ENCODE data around the gene GPR146.
"Not testable (repeated sequence)": the region's sequence is repeated elsewhere in the genome, so short reads cannot be mapped to it uniquely, and the experiment has no call there.

Gene GPR146

DNA sequence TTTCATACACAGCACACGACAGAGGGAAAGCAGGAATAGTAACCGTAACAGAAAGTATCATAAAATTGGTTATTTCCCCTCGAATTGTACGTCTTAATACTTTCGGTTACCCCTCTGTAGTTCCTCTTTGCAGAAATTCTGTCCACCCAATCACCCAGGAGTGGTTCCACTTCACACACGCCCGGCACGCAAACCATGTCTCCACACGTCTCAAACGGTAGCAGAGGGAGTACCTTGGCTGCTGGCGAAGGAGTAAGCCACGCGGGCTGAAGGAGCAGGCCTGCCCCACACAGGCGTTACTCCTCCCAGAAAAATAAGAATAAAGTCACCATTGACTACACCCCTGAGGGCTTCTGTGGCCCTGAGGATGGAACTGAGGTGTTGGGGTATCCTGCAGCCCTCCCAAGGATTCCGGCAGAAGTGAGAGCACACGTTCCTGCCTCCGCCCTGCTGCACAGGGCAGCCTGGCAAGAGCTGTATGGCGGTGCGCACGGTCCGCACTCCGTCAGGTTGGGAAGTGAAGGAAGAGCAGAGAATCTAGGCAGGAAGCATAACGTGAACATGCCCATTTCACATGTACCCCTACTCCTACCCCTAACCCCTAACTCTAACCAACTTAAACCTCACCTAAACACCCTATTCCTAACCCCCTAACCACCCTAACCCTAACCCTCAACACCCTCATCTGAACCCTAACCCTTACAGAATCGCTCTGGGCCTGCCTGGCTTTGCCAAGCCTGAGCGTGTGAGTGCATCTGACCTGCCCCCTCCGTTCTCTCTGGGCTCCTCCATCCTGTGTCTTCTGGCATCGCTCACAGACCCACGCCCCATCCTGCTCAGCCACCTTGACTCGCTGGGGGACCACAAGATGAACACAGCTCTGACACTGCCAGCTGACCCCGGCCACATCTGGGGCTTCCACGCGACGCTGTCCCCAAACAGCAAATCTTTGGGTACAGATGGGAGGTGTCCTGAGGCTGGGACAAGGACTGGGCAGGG, 18.2 kb downstream of the GPR146 start:
- no peak for DNase-seq (ENCODE audit: low spot score in 2 of 2)
- Mint-ChIP-seq H3K4me1 (peaks cover 8% of the 10 kb centered on the region), H3K36me3 (ENCODE audit: insufficient read depth) (peaks cover 4% of the 10 kb centered on the region), H3K4me3 (no peak overlapping the region), H3K27ac (ENCODE audit: low read depth) (no peak overlapping the region), H3K9me3 (no peaks in the 10 kb centered on the region), H3K27me3 (no peaks in the 10 kb centered on the region)
- ATAC-seq (replicated peaks; ENCODE audit: extremely low read depth, poor library complexity, severe bottlenecking): no peak

DNA sequence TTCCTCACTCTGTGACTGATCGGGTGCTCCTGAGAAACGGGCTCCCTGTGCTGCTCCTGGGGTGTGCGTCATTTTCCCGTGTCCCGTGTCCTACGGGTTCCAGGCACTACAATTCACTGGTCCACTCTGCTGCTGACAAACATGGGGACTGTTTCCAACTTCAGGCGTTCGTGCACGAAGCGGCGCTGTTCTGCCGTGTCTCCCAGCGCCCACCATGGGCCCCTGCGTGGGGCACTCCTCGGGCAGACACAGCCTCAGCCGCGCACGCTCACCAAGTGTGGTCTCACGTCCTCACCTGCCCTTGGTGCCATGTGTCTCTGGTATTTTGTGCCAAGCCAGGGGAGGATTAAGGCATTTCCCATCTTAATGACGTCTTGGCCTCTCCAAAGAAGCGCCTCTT, 19.0 kb downstream of the GPR146 start:
- H3K4me1 Mint-ChIP-seq: peaks cover 8% of the 10 kb centered on the region
- peaks cover 4% of the 10 kb centered on the region for H3K36me3 Mint-ChIP-seq (ENCODE audit: insufficient read depth)
- ATAC-seq (replicated peaks; ENCODE audit: extremely low read depth, poor library complexity, severe bottlenecking) (no peak), DNase-seq (ENCODE audit: low spot score in 2 of 2) (no peak)
- no peak overlapping the region for H3K4me3 Mint-ChIP-seq
- no peaks in the 10 kb centered on the region for H3K9me3 Mint-ChIP-seq
- H3K27me3 Mint-ChIP-seq: no peaks in the 10 kb centered on the region
- no peak overlapping the region for H3K27ac Mint-ChIP-seq (ENCODE audit: low read depth)

DNA sequence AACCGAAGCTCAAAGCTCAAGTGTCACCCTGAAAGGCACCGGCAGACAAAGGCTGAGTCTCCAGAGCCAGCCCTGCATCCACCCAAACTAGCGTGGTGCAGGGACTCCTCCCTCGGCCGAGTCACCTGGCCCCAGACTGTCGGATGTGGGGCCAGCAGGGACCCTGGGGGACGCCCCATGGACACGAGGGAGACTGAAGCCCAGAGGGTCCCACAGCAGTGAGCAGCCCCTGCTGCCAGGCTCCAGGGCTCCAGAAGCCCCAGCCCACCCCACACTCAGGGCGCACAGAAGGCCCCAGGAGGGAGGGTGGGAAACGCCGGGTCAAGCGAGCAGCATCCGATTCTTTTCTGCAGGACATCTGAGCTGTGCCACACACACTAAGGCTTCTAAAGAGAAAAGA, 20.2 kb downstream of the GPR146 start:
- peaks cover 8% of the 10 kb centered on the region for H3K4me1 Mint-ChIP-seq
- H3K4me3 Mint-ChIP-seq: no peak overlapping the region
- no peaks in the 10 kb centered on the region for H3K27me3 Mint-ChIP-seq

DNA sequence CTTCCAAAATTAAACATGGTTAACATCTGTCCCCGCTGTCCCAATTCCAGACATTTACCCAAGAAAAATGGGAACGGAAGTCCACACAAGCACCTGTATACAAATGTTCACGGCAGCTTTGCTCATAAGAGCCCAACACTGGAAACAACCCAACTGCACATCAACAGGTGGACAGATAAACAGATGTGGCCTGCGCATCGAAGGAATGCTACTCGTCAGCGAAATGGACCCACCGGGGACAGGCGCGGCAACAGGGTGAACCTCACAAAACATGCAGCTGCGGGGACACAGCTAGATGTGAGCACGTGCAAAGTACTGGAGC, 20.9 kb downstream of the GPR146 start:
- Mint-ChIP-seq H3K9me3 (no peaks in the 10 kb centered on the region), H3K4me1 (peaks cover 8% of the 10 kb centered on the region), H3K4me3 (no peak overlapping the region), H3K27ac (ENCODE audit: low read depth) (no peak overlapping the region), H3K36me3 (ENCODE audit: insufficient read depth) (peaks cover 4% of the 10 kb centered on the region), H3K27me3 (no peaks in the 10 kb centered on the region)
- ATAC-seq (replicated peaks; ENCODE audit: extremely low read depth, poor library complexity, severe bottlenecking): no peak
- DNase-seq (ENCODE audit: low spot score in 2 of 2): no peak

More for the DNA sequence above, 20.2 kb downstream of the GPR146 start:
- peaks cover 4% of the 10 kb centered on the region for H3K36me3 Mint-ChIP-seq (ENCODE audit: insufficient read depth)
- DNase-seq (ENCODE audit: low spot score in 2 of 2) (no peak), ATAC-seq (replicated peaks; ENCODE audit: extremely low read depth, poor library complexity, severe bottlenecking) (no peak)
- H3K9me3 Mint-ChIP-seq: no peaks in the 10 kb centered on the region
- no peak overlapping the region for H3K27ac Mint-ChIP-seq (ENCODE audit: low read depth)

DNA sequence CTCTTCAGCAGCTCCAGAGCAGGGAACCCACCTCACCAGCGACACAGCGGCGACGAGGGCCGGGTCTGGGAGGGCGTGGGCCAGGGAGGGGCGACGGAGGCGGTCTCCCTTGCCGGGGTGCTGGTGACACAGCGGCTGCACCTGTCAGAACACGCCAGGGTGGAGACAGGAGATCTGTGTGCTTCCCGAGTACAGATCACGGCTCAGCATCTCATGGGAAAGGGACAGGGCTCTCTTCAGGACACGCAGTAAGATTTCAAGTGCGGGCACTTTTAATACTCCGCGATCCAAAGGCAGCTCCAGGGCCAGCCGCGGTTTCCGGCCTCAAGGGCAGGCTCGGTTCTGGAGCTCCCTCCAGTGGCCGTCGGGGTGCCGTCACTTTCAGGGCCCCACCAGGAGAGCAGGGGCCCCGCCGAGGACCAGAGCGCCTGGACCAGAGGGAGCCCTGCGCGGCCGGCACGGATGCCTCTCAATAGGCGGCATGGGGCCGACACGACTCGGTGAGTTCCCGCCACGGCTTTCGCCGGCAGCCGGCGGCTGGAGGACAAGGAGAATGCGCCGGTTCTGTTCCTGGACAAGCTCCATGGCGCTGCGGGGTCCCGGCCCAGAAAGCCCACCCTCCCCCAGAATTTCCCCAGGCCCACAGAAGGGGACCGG, 21.4 kb downstream of the GPR146 start:
- H3K27ac Mint-ChIP-seq (ENCODE audit: low read depth): no peak overlapping the region
- H3K4me3 Mint-ChIP-seq: peak overlapping the region; percentile 40
- ATAC-seq (replicated peaks; ENCODE audit: extremely low read depth, poor library complexity, severe bottlenecking) (peak; percentile 90), DNase-seq (ENCODE audit: low spot score in 2 of 2) (peak; percentile 72 to 80)
- H3K4me1 Mint-ChIP-seq: peaks cover 8% of the 10 kb centered on the region
- H3K27me3 Mint-ChIP-seq: no peaks in the 10 kb centered on the region
- H3K9me3 Mint-ChIP-seq: no peaks in the 10 kb centered on the region
- H3K36me3 Mint-ChIP-seq (ENCODE audit: insufficient read depth): peaks cover 4% of the 10 kb centered on the region

DNA sequence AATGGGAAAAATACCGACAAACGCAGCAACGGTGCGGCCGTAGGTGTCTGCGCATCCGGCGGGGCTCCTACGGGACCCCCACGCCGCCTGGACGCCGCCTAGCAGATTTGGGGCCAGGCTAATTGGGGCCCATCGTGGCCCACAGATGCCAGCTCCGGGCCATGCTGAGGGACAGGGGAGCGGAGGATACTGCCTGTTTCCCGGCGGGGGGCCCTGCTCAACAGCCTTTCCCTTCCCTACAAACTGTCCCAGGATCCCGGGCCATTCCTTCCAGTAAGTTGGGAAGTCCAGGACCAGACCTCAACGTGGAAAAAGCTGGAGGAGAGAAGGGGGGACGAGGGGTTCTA, 21.9 kb downstream of the GPR146 start:
- no peak for DNase-seq (ENCODE audit: low spot score in 2 of 2)
- Mint-ChIP-seq H3K4me3 (no peak overlapping the region), H3K27ac (ENCODE audit: low read depth) (no peak overlapping the region), H3K27me3 (no peaks in the 10 kb centered on the region), H3K36me3 (ENCODE audit: insufficient read depth) (peaks cover 4% of the 10 kb centered on the region), H3K9me3 (no peaks in the 10 kb centered on the region), H3K4me1 (peaks cover 8% of the 10 kb centered on the region)
- no peak for ATAC-seq (replicated peaks; ENCODE audit: extremely low read depth, poor library complexity, severe bottlenecking)

DNA sequence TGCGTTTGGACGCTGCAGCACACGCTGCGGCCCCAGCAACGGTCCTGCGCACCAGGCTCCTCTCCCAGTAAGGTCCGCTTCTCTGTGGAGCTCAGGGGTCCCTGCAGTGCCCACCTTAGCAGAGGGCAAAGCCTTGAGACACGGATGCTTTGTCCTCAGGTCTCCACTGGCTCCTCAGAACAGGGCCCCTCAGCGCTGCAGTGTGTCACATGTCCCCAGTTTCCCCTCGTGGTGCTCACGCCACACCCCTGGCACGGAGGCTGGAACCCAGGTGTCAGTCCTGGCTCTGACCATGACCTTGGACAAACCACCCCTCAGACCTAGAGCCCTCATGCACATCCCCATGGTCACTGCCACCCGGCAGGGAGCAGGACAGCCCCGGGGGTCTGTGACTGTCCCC, 23.7 kb downstream of the GPR146 start:
- Mint-ChIP-seq H3K27me3 (no peaks in the 10 kb centered on the region), H3K36me3 (ENCODE audit: insufficient read depth) (peaks cover 4% of the 10 kb centered on the region), H3K4me1 (peaks cover 8% of the 10 kb centered on the region), H3K27ac (ENCODE audit: low read depth) (no peak overlapping the region), H3K9me3 (no peaks in the 10 kb centered on the region), H3K4me3 (no peak overlapping the region)
- ATAC-seq (replicated peaks; ENCODE audit: extremely low read depth, poor library complexity, severe bottlenecking) (no peak), DNase-seq (ENCODE audit: low spot score in 2 of 2) (no peak)

DNA sequence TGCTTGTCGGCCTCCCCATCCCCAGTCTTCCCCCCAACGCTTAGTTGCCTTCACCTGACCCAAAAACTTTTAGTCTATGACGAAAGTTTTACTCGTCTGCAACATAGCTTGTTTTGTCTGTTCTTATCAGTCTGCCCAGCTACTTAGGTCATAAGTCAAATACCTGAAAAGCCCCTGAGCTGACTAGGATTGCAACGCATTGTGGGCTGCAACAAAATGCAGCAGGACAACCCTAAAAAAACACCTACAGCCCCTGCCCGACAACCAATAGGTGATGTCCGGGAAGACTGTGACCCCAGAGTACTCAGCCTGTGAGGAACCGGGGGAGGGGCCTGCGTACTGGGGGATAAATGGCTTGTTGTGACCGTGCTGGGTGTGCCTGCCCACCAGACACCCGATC, 24.3 kb downstream of the GPR146 start:
- Mint-ChIP-seq H3K9me3 (no peaks in the 10 kb centered on the region), H3K4me3 (no peak overlapping the region), H3K36me3 (ENCODE audit: insufficient read depth) (peaks cover 4% of the 10 kb centered on the region), H3K4me1 (peaks cover 8% of the 10 kb centered on the region), H3K27me3 (no peaks in the 10 kb centered on the region), H3K27ac (ENCODE audit: low read depth) (no peak overlapping the region)
- no peak for ATAC-seq (replicated peaks; ENCODE audit: extremely low read depth, poor library complexity, severe bottlenecking)
- DNase-seq (ENCODE audit: low spot score in 2 of 2): no peak

DNA sequence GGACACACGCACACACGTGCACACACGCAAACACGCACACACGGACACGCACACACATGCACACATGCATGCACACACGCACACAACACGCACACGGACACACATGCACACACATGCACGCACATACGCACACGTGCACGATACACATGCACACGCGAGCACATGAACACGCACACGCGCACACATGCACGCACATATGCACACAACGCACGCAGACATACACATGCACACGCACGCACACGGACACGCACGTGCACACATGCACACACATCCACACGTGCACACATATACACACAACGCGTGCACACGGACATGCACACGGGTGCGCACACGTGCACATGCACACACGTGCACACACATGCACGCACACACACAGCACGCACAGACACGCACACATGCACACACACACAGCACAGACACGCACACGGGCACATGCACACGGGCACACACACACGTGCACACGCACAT, 26.2 kb downstream of the GPR146 start:
- ATAC-seq (replicated peaks; ENCODE audit: extremely low read depth, poor library complexity, severe bottlenecking) (no peak), DNase-seq (ENCODE audit: low spot score in 2 of 2) (no peak)
- peaks cover 4% of the 10 kb centered on the region for H3K4me1 Mint-ChIP-seq
- H3K27ac Mint-ChIP-seq (ENCODE audit: low read depth): no peak overlapping the region
- H3K36me3 Mint-ChIP-seq (ENCODE audit: insufficient read depth): peaks cover 4% of the 10 kb centered on the region
- no peaks in the 10 kb centered on the region for H3K27me3 Mint-ChIP-seq
- no peaks in the 10 kb centered on the region for H3K9me3 Mint-ChIP-seq
- H3K4me3 Mint-ChIP-seq: no peak overlapping the region

DNA sequence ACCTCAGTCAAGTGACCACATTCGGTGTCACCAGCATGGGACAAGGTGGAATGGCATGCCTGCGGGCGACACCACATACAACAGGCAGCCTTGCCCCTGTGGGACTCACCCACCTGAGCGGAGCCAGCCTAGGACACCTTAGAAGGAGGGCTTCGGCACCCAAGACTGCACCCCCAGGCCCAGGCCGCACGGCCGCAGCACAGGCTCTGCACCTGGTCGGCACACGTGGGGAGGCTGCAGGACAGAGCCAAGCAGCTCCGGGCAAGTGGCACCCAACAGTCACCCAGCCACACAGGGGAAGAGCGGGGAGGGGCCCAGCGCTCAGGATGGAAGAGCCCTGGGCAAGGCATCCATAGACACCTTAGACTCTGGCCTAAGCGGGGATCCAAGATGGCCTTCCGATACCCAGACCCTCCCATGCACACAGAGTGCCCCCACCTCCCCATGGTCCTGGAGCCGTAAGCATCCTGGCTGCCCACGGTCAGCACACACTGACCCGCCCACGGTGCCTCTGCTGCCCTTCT, 27.4 kb downstream of the GPR146 start:
- Mint-ChIP-seq H3K27ac (ENCODE audit: low read depth) (no peak overlapping the region), H3K27me3 (no peaks in the 10 kb centered on the region), H3K4me3 (no peak overlapping the region), H3K4me1 (no peaks in the 10 kb centered on the region), H3K36me3 (ENCODE audit: insufficient read depth) (peaks cover under 1% of the 10 kb centered on the region), H3K9me3 (no peaks in the 10 kb centered on the region)
- DNase-seq (ENCODE audit: low spot score in 2 of 2) (no peak), ATAC-seq (replicated peaks; ENCODE audit: extremely low read depth, poor library complexity, severe bottlenecking) (no peak)

DNA sequence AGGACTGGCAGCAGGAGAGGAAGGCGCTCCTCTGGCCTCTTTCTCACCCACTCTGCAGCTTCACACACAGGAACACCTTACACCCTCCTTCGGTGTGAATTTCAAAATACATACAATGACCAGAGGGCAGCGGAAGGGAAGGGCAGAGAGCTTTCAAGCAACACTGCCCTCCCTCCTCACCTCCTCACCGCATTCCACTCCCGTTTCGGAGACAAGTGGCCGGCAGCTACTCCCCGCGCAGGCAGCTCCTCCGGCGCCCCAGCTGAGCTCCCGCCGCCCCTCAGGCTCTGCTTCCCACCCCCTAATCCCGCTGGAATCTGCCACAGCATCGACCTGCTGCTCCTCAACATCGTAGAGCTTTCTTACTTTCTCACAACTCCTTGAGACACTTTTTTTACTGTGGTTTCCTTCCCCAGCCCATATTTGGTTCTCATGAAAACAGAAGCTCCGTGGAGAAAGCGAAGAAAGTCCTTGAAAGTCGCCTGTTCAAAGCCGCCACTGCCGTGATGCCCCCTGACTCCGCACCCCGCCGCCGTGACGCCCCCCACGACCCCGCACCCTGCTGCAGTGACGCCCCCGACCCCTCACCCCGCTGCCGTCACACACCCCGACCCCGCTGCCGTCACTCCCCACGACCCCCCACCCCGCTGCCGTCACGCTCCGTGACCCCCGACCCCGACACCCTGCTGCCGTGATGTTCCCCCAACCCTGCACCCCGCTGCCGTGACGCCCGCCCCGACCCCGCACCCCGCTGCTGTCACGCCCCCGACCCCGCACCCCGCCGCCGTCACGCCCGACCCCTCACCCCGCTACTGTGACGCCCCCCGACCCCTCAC, 29.0 kb downstream of the GPR146 start:
- no peaks in the 10 kb centered on the region for H3K4me1 Mint-ChIP-seq
- H3K9me3 Mint-ChIP-seq: no peaks in the 10 kb centered on the region
- H3K36me3 Mint-ChIP-seq (ENCODE audit: insufficient read depth): no peaks in the 10 kb centered on the region
- ATAC-seq (replicated peaks; ENCODE audit: extremely low read depth, poor library complexity, severe bottlenecking) (no peak), DNase-seq (ENCODE audit: low spot score in 2 of 2) (no peak)
- no peak overlapping the region for H3K4me3 Mint-ChIP-seq
- H3K27ac Mint-ChIP-seq (ENCODE audit: low read depth): no peak overlapping the region
- no peaks in the 10 kb centered on the region for H3K27me3 Mint-ChIP-seq

DNA sequence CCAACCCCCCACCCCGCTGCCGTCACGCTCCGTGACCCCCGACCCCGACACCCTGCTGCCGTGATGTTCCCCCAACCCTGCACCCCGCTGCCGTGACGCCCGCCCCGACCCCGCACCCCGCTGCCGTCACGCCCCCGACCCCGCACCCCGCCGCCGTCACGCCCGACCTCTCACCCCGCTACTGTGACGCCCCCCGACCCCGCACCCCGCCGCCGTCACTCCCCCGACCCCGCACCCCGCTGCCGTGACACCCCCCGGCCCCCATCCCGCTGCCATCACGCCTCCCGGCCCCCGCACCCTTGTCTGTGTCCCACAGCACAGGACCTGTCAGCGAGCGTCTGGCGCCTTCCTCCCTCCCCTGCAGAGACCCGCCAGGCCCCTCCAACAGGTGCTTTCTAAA, 29.7 kb downstream of the GPR146 start:
- ATAC-seq (replicated peaks; ENCODE audit: extremely low read depth, poor library complexity, severe bottlenecking); H3K27ac Mint-ChIP-seq (ENCODE audit: low read depth); H3K4me1 Mint-ChIP-seq; H3K4me3 Mint-ChIP-seq; H3K27me3 Mint-ChIP-seq; H3K9me3 Mint-ChIP-seq; DNase-seq (ENCODE audit: low spot score in 2 of 2); H3K36me3 Mint-ChIP-seq (ENCODE audit: insufficient read depth): not testable (repeated sequence)

Measured in central memory CD8-positive, alpha-beta T cell (primary cell).